Parathyroid adenoma (tissue), 2 donors: Measurements from ENCODE around the gene GRM4.

Source experiments
- H2AFZ ChIP-seq: fragments of 300-600 bp; sonication (generic); one replicate; pipeline ENCODE4 v1.7.0; 2017; ENCODE audit warnings: antibody characterized with exemption, mild to moderate bottlenecking
- H3K27ac ChIP-seq: fragments of 300-600 bp; sonication (generic); one replicate; pipeline ENCODE4 v1.7.0; 2017
- H3K27me3 ChIP-seq: fragments of 300-600 bp; sonication (generic); one replicate; pipeline ENCODE4 v1.7.0; 2017; ENCODE audit warnings: low read length; ENCODE audit not compliant: control insufficient read depth, insufficient read depth
- H3K36me3 ChIP-seq: fragments of 300-600 bp; sonication (generic); one replicate; pipeline ENCODE4 v1.7.0; 2017; ENCODE audit warnings: low read length; ENCODE audit not compliant: control insufficient read depth, insufficient read depth
- H3K4me1 ChIP-seq: fragments of 300-600 bp; sonication (generic); one replicate; pipeline ENCODE4 v1.7.0; 2017; ENCODE audit warnings: control low read depth
- H3K4me2 ChIP-seq: fragments of 300-600 bp; sonication (generic); one replicate; pipeline ENCODE4 v1.7.0; 2017; ENCODE audit warnings: low read length
- H3K4me3 ChIP-seq: fragments of 300-600 bp; sonication (generic); one replicate; pipeline ENCODE4 v1.7.0; 2017; ENCODE audit warnings: low read depth, low read length
- H3K79me2 ChIP-seq: fragments of 300-600 bp; sonication (generic); one replicate; pipeline ENCODE4 v1.7.0; 2017; ENCODE audit warnings: control low read depth
- H3K9ac ChIP-seq: fragments of 300-600 bp; sonication (generic); one replicate; pipeline ENCODE4 v1.7.0; 2017; ENCODE audit warnings: mild to moderate bottlenecking
- H3K9me3 ChIP-seq: fragments of 300-600 bp; sonication (generic); one replicate; pipeline ENCODE4 v1.7.0; 2017; ENCODE audit warnings: low read length; ENCODE audit not compliant: control insufficient read depth
- CTCF ChIP-seq: fragments of 300-600 bp; sonication (generic); IDR thresholded peaks from one replicate; pipeline ENCODE4 v1.7.0; 2017; ENCODE audit warnings: antibody characterized with exemption, mild to moderate bottlenecking
- donor health status: primary hyperparathyroidism.

Gene GRM4

GRCh38 chr6:34071136-34071883 is 74.6 kb downstream of the GRM4 start:
- H3K36me3 ChIP-seq = no peaks in the 10 kb centered on the region
- no peak overlapping the region for H2AFZ ChIP-seq
- no peaks in the 10 kb centered on the region for H3K4me1 ChIP-seq
- H3K9me3 ChIP-seq = no peaks in the 10 kb centered on the region
- no peak overlapping the region for H3K4me2 ChIP-seq
- H3K27ac ChIP-seq = no peak overlapping the region
- H3K27me3 ChIP-seq = no peaks in the 10 kb centered on the region
- no peaks in the 10 kb centered on the region for H3K79me2 ChIP-seq
- H3K4me3 ChIP-seq = no peak overlapping the region
- no peak for TF ChIP-seq CTCF
- H3K9ac ChIP-seq = no peak overlapping the region

- no peak overlapping the region for H3K4me3 ChIP-seq
- H3K9ac ChIP-seq = no peak overlapping the region
- H3K79me2 ChIP-seq = no peaks in the 10 kb centered on the region
- H3K36me3 ChIP-seq = no peaks in the 10 kb centered on the region
- no peak overlapping the region for H3K27ac ChIP-seq
- no peak overlapping the region for H2AFZ ChIP-seq
- no peaks in the 10 kb centered on the region for H3K4me1 ChIP-seq
- H3K27me3 ChIP-seq = no peaks in the 10 kb centered on the region
- no peaks in the 10 kb centered on the region for H3K9me3 ChIP-seq
- H3K4me2 ChIP-seq = no peak overlapping the region
- TF ChIP-seq CTCF = no peak
These were observed 75.4 kb downstream of the GRM4 start for GRCh38 chr6:34070315-34071135.

GRCh38 chr6:34068462-34069044 is 77.3 kb downstream of the GRM4 start:
- Histone ChIP-seq H3K27me3 (no peaks in the 10 kb centered on the region), H3K4me3 (no peak overlapping the region), H3K9me3 (no peaks in the 10 kb centered on the region), H3K4me1 (no peaks in the 10 kb centered on the region), H3K36me3 (no peaks in the 10 kb centered on the region), H3K79me2 (no peaks in the 10 kb centered on the region), H3K9ac (no peak overlapping the region), H3K4me2 (no peak overlapping the region), H2AFZ (no peak overlapping the region), H3K27ac (no peak overlapping the region)
- no peak for TF ChIP-seq CTCF

GRCh38 chr6:34067814-34068213 is 78.1 kb downstream of the GRM4 start:
- Histone ChIP-seq H3K4me2 (no peak overlapping the region), H3K27me3 (no peaks in the 10 kb centered on the region), H3K9me3 (no peaks in the 10 kb centered on the region), H3K4me3 (no peak overlapping the region), H3K9ac (no peak overlapping the region), H3K27ac (no peak overlapping the region), H3K4me1 (no peaks in the 10 kb centered on the region), H2AFZ (no peak overlapping the region), H3K79me2 (no peaks in the 10 kb centered on the region), H3K36me3 (no peaks in the 10 kb centered on the region)
- TF ChIP-seq CTCF = no peak
